Measurements from ENCODE around the gene KCTD12.

Gene KCTD12

GRCh38 chr13:76853481-76853880 is 32.7 kb downstream of the KCTD12 start:
- DNase-seq: no peak

GRCh38 chr13:76852986-76853385 is 33.2 kb downstream of the KCTD12 start:
- no peak for DNase-seq

DNA sequence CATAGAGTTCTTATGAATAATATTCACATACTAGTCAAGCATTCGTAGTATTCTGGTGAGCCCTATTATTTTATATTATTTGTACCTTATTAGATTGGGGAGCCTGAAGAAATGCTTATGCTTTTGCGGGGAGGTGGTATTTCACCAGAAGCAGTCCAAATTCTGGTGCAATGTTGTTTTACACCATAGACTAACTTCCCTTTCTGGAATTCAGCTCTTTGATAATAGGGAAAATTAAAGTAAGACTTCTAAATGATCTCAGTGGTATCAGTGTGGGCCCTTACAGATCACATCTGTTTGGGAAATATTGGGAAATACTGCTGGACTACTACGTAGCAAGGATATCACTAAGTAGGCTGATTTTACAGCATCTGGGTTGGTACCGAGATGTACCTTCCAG is 34.2 kb downstream of the KCTD12 start:
- DNase-seq: no peak

- DNase-seq: no peak
Measured at GRCh38 chr13:76849493-76849892, 36.7 kb downstream of the KCTD12 start.

- DNase-seq: no peak
Measured at GRCh38 chr13:76848596-76848995, 37.6 kb downstream of the KCTD12 start.

DNA sequence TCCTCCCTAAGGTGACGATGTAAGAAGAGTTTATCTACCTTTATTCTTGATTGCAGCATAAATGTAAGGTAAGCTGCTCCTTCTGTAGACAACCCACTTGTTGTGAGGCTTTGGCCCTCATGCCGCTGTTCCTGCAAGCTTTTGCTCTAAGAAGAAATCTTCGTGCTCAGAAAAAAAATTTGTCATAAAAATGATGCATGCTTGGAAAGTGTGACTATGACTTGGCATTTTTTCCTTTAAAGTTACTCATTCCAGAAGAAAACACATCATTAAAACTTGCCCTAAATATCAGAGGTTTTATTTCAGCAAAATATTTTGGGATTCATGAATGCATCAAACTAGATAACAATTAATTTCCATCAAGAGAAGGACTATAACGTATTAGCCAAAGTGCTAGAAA is 39.8 kb downstream of the KCTD12 start:
- DNase-seq: no peak

- no peak for DNase-seq
Measured at GRCh38 chr13:76845865-76846264, 40.3 kb downstream of the KCTD12 start.

DNA sequence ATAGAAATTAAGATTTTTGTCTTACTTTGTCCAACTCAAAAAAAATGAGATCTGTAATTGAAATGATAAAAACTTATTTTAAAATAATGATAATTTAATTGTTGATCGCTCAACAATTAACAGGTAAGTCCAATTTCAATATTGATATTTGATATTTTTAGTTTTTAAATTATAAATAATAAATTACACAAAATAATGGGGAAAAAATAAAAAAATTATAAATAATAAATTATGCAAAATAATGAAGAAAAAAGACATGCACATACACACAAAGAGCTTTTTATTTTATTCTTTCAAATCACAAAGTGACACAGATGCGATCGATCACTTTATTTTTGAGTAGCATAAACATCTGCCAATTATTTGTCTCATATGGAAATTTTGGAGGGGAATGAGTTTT is 40.8 kb downstream of the KCTD12 start:
- no peak for DNase-seq

DNA sequence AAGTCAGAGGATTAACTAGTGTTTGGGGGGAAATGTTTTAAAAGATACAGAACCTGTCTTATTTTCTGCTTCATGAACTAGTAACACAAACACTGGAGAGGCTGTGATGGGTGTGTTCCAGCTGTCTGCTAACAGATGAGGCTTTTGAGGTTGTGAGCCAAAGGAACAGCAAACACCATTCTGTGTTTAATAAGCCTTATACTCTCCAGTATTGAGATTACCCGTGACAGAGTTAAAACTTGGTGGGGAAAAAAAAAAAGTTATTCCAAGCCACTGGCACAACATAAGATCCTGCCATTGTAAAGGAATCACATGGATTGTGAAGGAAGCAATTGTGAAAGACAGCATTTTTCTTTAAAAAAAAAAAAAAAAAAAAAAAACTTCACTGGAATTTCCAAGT is 48.4 kb downstream of the KCTD12 start:
- DNase-seq: no peak

DNA sequence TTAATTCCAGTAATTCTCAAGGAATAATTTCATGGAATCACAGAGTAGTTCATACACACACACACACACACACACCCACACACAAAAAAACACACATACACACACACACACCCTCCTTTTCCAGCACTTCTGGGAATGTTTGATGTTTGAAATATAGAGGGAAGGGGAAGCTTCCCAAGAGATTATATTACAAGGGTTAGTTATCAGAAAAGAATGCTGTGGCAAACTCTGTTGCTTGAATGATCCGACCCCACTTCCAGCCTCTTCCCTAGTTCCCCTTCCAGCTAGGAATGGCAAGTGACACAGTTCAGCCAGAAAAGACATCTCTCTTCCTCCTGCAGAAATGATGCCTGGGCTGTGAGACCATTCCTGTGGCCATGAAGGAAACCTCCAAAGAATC is 49.9 kb downstream of the KCTD12 start:
- DNase-seq: no peak

DNA sequence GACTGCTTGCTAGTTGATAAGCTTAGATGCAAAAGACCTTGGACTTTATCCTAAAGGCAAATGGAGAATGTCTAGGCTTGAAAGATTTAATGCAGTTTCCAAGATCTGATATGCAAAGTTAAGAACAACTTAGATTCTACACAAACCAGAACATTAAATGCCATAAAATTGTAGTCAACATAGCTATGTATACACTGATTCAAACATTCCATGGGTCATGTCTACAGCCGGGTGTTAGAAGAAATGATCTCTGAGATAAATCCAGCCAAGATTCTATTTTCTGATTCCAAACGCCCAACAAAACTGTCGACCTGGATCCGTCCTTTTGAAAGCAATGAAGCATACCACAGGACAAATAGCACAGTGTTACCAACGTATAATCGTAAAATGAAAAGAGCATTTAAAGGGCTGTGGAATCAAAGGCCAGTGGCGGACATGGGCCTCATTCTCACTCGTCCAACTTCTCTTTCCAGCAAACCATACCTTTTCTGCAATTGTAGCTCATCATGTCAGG is 52.7 kb downstream of the KCTD12 start:
- no peak for DNase-seq

DNA sequence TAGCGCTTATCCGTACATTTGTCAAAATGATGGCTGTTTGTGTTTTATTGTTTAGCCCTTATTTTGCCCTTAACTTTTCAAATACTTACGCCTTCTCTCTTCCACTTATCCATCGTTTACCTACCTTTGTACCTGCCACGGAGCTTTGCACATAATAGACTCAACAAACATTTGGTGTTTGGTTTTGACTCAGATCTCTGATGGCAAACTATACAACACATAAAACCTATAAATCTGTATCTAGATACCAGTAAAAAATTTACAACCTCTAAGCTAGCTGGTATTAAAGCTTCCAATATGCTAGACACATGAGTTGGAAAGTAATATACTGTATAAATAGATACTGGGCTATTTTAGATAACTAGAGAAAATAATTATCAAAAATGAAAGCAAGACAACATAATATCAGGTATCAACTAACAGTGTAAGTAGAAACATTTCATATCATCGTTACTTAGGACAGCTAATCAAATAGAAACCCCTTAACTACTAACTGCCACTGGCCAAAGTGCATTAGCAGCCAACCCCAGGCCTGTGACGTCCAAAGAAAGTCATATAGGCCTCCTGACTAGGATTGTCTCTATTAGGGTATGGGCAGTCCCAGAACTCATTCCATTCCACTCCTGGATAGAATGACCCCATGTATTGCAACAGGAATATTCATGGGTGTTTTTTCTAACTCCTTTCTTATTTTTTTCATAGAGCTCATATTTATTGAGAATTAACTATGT is 53.8 kb downstream of the KCTD12 start:
- no peak for DNase-seq

DNA sequence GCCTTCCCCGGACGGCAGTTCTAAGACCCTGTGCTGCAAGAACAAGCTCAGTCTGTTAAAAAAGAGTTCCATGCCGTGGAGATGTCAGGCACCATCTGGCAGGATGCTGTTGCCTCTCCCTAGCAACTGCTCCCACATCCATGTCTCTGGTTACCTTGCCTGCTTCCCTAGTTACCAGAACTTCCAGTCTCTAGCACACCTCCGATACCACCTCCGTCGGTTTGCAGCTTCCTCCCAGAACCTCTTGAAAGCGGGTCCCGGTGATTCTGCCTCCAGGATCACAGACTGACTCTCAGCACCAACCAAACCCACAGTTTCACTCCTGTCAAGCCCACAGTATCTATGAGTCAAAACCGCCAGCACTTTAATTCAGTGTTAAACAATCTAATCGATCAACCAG is 55.4 kb downstream of the KCTD12 start:
- DNase-seq: no peak
